Lower lobe of right lung (tissue), 2 donors: Measurements from ENCODE around the gene PTCD1. TPM values are rescaled to one million over a fixed set of nuclear protein-coding genes. Genes with fewer than 3 reads are reported as not detected.
"Not testable (repeated sequence)": the region's sequence is repeated elsewhere in the genome, so short reads cannot be mapped to it uniquely, and the experiment has no call there.

ENCODE experiments used
- ATAC-seq, 2 donors: fragments of 200-7000 bp; cut with Tn5 transposase; one replicate each; pipeline ENCODE4 v1.9.1; 2020 to 2022; ENCODE audit warnings: mild to moderate bottlenecking in 2 of 2, moderate library complexity in 2 of 2
- DNase-seq: peaks from one replicate; pipeline ENCODE4 v3.0.0-alpha.2; 2020
- H3K27ac ChIP-seq: fragments of 200-600 bp; one replicate; pipeline ENCODE4 v1.8.0; 2022
- H3K27me3 ChIP-seq: fragments of 200-600 bp; one replicate; pipeline ENCODE4 v1.8.0; 2022; ENCODE audit warnings: low read depth
- H3K36me3 ChIP-seq: fragments of 200-600 bp; one replicate; pipeline ENCODE4 v1.8.0; 2022; ENCODE audit warnings: mild to moderate bottlenecking
- H3K4me1 ChIP-seq: fragments of 200-600 bp; one replicate; pipeline ENCODE4 v1.8.0; 2022
- H3K4me3 ChIP-seq: fragments of 200-600 bp; one replicate; pipeline ENCODE4 v1.8.0; 2022; ENCODE audit warnings: mild to moderate bottlenecking
- H3K9me3 ChIP-seq: fragments of 200-600 bp; one replicate; pipeline ENCODE4 v1.8.0; 2022
- CTCF ChIP-seq: fragments of 200-600 bp; IDR thresholded peaks from one replicate; pipeline ENCODE4 v1.8.0; 2022; ENCODE audit warnings: antibody characterized with exemption, mild to moderate bottlenecking
- intact Hi-C: fragments of 100-400 bp; cut with DNase I; formaldehyde crosslinking; loops from one replicate; pipeline ENCODE4 v1.11.0; 2022
- total RNA-seq: library from RNA; stranded (reverse); fragmentation: NEBNext Ultra II Directional; extraction: Animal tissue kit (Norgen Biotek cat#: 25700); gene quantifications from one replicate; pipeline ENCODE4 v1.2.1, GENCODE V29; 2021
- donor health status: DM: no; HTN: yes; CAD: no; lungs with severe emphysema.

The PTCD1 gene
- total RNA-seq, 1 donor from 2014 or later = 6.8 TPM

GRCh38 chr7:99389772-99390171, 48.8 kb downstream of the PTCD1 start:
- Histone ChIP-seq H3K27me3 (no peaks in the 10 kb centered on the region), H3K4me3 (no peak overlapping the region), H3K27ac (no peak overlapping the region), H3K36me3 (peaks cover 84% of the 10 kb centered on the region), H3K9me3 (no peaks in the 10 kb centered on the region), H3K4me1 (peaks cover 34% of the 10 kb centered on the region)
- no peak for ATAC-seq
- no peak for TF ChIP-seq CTCF
- intact Hi-C loops = no loop called here
- no peak for DNase-seq

GRCh38 chr7:99387912-99388311, 50.7 kb downstream of the PTCD1 start:
- Histone ChIP-seq H3K4me1 (peaks cover 28% of the 10 kb centered on the region), H3K36me3 (peaks cover 83% of the 10 kb centered on the region), H3K27ac (no peak overlapping the region), H3K27me3 (no peaks in the 10 kb centered on the region), H3K9me3 (no peaks in the 10 kb centered on the region), H3K4me3 (no peak overlapping the region)
- no peak for TF ChIP-seq CTCF
- intact Hi-C loops = no loop called here
- ATAC-seq = no peak
- DNase-seq = no peak

GRCh38 chr7:99387239-99387635, 51.4 kb downstream of the PTCD1 start:
- DNase-seq, H3K27ac ChIP-seq, intact Hi-C loops, H3K27me3 ChIP-seq, ATAC-seq, H3K9me3 ChIP-seq, H3K4me3 ChIP-seq: not testable (repeated sequence)
- Histone ChIP-seq H3K36me3 (peaks cover 82% of the 10 kb centered on the region), H3K4me1 (peaks cover 22% of the 10 kb centered on the region)

GRCh38 chr7:99386584-99387238, 51.9 kb downstream of the PTCD1 start:
- ATAC-seq (peak; percentile 40 to 50), DNase-seq (no peak)
- no peaks in the 10 kb centered on the region for H3K9me3 ChIP-seq
- H3K4me1 ChIP-seq = peaks cover 21% of the 10 kb centered on the region
- peak; percentile 30 for TF ChIP-seq CTCF
- no peak overlapping the region for H3K4me3 ChIP-seq
- no peaks in the 10 kb centered on the region for H3K27me3 ChIP-seq
- H3K27ac ChIP-seq = no peak overlapping the region
- intact Hi-C loops = no loop called here
- H3K36me3 ChIP-seq = peaks cover 80% of the 10 kb centered on the region

GRCh38 chr7:99385564-99385963, 53.0 kb downstream of the PTCD1 start:
- H3K27ac ChIP-seq = peak overlapping the region; percentile 24

More at GRCh38 chr7:99385564-99385963, 53.0 kb downstream of the PTCD1 start:
- TF ChIP-seq CTCF = no peak
- Histone ChIP-seq H3K27me3 (no peaks in the 10 kb centered on the region), H3K36me3 (peaks cover 75% of the 10 kb centered on the region), H3K9me3 (no peaks in the 10 kb centered on the region), H3K4me3 (no peak overlapping the region), H3K4me1 (peaks cover 32% of the 10 kb centered on the region)
- intact Hi-C loops = no loop called here
- ATAC-seq (no peak), DNase-seq (no peak)
